Posterior cingulate gyrus (tissue), 11 donors: Measurements from ENCODE around the gene DNAJB1.
"Not testable (repeated sequence)": the region's sequence is repeated elsewhere in the genome, so short reads cannot be mapped to it uniquely, and the experiment has no call there.

Experiments
- DNase-seq, 10 donors: peaks; one replicate each; pipeline versions ENCODE4 v3.0.0 to v3.0.0-alpha.2; 2020 to 2021; ENCODE audit warnings: mixed read lengths in 3 of 10
- intact Hi-C: fragments of 100-400 bp; cut with DNase I; formaldehyde crosslinking; loops from one replicate; pipeline ENCODE4 v1.15.1; 2023

The DNAJB1 gene

GRCh38 chr19:14526423-14526822 lies 8.2 kb upstream of the DNAJB1 start:
- intact Hi-C loops = no loop called here
- no peak for DNase-seq

DNA sequence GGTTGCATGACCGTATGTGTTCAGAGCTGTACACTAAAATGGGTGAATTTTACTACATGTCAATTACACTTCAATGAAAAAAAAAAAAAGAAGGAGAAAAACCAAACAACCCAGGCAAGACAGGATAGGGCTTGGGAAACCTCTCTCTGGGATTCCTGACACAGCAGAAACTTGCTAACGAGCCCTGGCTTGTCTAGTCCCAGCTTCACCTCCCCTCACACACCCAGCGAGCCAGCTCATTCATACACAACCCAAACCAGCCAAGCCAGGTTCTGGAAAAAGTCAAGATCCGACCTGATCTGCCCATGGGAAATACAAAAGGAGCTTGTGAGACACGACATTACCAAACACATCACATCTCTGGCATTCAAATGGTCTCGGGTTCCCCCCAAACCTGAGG lies 7.5 kb upstream of the DNAJB1 start:
- DNase-seq = no peak
- intact Hi-C loops = no loop called here

DNA sequence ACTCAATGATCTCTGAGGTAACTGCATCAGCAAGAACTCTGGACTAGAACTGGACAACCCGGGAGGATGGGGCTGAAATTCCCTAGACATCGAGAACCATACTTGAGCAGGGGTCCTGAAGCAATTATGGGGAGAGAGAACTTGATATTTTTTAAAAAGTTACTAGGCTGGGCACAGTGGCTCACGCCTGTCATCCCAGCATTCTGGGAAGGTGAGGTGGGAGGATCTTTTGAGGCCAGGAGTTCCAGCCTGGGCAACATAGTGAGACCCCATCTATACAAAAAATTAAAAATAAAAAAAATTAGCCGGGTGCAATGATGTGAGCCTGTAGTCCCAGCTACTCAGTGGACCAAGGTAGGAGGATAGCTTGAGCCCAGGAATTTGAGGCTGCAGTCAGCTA lies 2.3 kb upstream of the DNAJB1 start:
- no peak for DNase-seq
- intact Hi-C loops = no loop called here

DNA sequence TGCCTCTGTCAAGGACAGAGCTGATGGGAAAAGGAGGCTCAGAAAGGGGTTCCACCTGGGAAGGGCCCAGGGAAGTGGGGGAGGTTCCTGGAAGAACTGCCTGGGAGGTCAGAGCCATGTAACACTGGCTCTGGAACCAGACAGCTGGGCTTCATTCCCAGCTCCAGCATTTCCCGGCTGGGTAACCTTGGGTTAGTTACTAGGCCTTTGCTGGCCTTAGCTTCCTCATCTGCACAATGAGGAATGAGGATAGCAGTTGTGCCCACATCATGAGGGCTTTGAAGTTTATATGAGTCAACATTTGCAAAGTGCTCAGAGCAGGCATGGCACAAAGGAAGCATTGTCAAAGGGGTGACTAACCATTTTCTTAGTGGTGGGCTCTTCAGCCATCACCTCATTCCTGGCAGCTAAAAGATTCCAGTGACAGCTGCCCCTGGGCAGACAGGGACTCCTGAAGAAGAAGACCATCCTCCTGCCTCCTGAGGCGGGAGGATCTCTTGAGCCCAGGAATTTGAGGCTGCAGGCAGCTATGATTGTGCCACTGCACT lies 1.7 kb upstream of the DNAJB1 start:
- no peak for DNase-seq
- intact Hi-C loops = no loop called here

DNA sequence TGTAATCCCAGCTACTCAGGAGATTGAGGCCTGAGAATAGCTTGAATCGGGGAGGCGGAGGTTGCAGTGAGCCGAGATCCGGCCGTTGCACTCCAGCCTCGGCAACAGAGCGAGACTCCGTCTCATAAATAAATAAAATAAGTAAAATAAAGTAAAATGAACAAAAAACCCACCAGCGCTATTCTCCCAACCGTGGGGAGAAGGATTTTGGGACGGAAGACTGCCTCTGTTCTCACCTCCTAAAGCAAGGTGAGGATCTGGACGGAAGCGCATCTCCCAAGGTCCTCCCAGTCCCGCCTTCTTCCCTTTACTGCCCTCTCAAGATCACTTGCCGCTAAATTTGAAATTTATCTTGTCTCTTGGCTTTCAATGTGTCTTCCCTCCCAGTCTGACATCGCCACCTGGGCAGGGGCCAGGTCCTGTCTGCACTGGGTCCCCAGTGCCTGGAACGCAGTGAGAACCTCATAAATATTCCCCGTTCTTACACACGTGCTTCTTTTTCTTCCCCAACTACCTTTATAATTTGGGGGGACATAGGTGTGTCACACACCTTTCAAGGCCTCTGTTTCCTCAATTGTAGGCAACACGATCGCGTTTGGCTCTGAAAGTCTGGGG lies 1.2 kb upstream of the DNAJB1 start:
- intact Hi-C loops = no loop called here
- no peak for DNase-seq

- peak in 1 of 10 donors; percentile 86 for DNase-seq
- intact Hi-C loops = loop anchor here (2.0 kb wide), 1 partner anchor 21 kb away; the partner anchor contains the start of gene GIPC1
Observed at GRCh38 chr19:14517446-14517839, 754 bp downstream of the DNAJB1 start.

DNA sequence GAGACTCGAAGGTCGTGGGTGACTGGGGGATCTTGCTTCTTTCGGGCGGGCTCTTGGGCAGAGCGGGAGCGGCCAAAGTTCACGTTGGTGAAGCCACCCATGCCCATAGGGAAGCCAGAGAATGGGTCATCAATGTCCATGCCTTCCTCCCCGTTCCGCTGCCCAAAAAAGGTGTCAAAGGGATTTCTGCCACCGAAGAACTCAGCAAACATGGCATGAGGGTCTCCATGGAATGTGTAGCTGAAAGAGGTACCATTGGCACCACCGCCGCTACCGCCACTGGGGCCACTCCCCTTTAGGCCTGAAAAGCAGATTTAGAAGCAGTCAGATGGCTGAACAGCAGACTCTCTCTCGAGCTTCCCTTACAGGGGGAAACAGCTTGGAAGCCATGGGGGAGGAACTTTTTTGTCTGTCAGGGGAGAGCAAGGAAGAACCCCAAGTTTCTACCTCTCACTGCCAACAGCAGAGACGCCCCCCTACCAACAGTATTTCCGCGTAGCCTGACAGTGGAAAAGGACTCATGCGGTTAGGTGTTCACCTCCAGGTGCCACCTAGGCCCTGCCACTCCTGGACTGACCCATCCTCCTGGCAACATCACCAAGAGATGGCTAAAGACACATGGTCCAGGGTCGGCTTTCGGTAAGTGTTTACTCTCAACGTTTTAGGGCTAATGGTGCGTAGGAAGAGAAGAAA lies 1.3 kb downstream of the DNAJB1 start:
- intact Hi-C loops = loop anchor here (2.0 kb wide), 1 partner anchor 20 kb away; the partner anchor contains the start of gene GIPC1
- DNase-seq = peak in 1 of 10 donors; percentile 36

DNA sequence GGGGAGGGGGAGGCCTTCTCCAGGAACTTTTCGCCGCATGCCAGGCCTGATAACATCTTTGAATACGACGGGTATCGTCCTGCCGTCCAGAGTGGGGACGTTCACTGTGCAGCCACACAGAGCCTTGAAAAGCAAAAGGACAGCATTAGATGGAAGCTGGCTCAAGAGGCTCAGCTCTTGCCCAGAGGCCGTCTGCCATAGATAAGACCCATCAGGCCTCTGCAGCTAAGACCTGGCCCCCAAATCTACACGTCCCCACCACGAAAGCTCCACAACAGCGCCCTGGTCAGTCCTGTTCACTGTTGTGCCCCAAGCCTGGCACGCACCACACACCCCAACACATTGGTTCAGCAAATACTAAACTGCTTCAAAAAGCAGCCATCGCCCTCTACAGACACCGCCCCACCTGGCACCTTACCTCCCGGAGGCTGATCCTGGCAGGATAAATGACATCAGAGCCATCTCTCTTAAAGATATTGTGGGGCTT lies 2.1 kb downstream of the DNAJB1 start:
- intact Hi-C loops = loop anchor here (2.0 kb wide), 1 partner anchor 19 kb away; the partner anchor contains the start of gene GIPC1
- peak in 1 of 10 donors; percentile 37 for DNase-seq

DNA sequence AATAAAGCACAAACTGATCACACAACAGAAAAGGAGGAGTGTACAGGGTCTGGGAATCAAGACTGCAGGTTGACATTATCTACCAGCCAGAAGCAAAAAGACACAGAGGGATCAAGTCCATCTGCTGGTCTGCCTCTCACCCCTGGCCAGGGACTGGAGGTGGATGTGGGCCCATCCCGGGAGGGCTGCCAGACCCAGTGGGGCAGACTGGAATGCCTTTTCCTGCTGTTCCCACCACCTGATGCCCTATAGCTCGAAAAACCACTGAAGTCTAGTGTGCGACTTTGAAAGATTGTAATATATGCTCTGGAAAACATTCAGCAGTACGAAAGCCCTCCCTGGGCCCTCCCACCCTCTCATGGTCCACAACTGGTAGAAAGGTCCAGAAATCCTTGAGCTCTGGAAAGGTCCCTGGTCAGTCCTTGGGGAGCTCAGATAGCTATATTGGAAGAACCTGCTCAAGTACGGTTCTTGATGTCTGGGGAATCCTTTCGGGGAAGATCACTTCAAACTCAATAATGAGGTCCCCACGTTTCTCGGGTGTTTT lies 2.6 kb downstream of the DNAJB1 start:
- DNase-seq = peak in 1 of 10 donors; percentile 41
- intact Hi-C loops = loop anchor here (2.0 kb wide), 1 partner anchor 19 kb away; the partner anchor contains the start of gene GIPC1

DNA sequence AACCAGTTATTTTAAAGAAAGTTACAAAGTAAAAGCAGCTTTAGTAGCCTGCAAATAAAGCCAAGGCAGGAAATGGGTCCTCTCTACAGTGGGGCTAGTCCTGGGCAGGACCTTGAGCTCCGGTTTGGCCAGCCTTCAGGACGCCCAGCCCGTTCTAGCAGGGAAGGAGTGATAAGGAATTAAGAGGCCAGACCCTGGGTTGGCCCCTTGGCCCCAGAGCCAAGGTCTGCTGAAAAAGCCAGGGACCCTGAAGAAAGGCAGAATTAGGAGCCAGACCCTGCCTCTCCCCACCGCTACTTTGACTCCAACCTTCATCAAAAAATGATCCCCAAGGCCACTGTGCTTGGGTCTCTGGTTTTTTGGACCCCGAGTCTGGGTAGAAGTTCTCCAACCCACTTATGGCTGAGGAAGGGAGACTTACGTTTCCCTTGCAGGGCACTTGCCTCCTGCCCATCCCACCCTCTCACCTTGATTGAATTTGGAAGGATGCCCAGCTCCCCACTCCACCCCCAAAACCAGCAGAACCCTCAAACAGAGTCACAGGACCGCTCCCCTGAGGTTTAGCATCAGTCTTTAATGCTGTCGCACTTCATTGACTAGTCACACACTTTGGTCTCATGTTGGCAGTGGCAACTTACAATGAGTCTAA lies 3.9 kb downstream of the DNAJB1 start:
- intact Hi-C loops = no loop called here
- peak in 1 of 10 donors; percentile 38 for DNase-seq

GRCh38 chr19:14512406-14512961 lies 5.7 kb downstream of the DNAJB1 start:
- intact Hi-C loops = no loop called here
- no peak for DNase-seq

- no peak for DNase-seq
- intact Hi-C loops = no loop called here
Observed at GRCh38 chr19:14511229-14511593, 7.0 kb downstream of the DNAJB1 start.

GRCh38 chr19:14510311-14511228 lies 7.6 kb downstream of the DNAJB1 start:
- intact Hi-C loops = no loop called here
- DNase-seq = peak in 5 of 10 donors; percentile 21 to 90 (median 50)

DNA sequence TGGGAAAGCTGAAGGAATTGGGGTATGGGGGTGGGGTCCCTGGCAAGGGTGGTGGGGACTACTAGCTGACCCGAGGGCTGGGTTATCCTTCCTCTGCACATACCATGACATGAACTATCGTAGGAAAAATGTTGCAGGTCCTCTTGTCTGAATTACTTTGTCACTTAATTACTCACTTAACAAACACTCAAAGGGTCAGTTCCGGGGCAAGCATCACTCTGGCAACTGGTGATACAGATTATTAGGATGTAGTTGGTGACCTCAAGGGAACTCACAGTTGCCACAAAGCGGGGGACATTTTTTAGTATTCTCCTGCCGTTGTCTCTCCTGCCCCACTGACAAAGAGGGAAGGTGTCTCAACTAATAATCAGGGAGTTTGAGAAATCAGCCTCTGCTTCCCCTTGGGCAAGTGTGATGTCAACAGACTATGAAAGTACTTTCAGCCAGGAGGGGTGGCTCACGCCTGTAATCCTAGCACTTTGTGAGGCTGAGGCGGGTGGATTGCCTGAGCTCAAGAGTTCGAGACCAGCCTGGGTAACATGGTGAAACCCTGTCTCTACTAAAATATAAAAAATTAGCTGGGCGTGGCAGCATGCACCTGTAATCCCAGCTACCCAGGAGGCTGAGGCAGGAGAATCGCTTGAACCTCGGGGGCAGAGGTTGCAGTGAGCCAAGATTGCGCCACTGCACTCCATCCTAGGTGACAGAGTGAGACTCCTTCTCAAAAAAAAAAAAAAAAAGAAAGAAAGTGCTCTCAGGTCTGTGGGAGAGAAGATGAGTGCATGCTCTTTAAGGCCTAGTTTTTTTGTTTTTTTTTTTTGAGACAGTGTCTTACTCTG lies 10.3 kb downstream of the DNAJB1 start:
- no peak for DNase-seq
- intact Hi-C loops = no loop called here

DNA sequence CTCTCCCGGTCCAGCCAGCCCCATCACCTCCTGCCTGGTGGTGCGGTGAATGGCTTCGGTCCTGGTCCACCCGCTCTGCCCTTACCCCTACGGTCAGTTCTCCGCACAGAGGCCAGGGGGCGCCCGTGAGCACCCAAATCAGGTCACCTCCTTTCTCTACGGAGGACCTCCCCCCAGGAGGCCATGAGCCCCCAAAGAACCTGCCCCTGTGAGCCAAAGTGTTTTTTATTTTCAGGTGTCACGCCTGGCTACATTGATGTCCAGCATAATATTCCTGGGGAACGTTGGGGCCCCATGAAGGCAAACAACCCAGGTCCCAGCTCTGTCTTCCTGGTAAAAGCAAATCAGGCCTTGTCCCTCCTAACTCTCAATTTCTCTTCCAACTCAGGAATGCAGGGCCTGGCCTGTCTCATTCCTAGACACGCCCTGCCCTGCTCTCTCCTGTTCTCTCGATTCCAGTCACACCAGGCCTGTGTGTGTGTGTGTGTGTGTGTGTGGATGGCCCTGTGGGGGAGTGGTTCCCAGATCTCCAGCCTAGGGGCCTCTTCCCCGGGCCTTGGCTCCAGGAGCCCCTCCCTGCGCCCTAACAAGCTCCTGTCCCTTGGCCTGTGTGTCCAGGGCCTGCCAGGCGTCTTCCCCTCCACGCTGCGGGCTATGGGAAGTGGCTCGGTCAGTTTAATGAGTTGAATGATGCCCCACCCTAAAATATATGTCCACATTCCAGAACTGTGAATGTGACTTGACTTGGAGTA lies 12.5 kb downstream of the DNAJB1 start:
- intact Hi-C loops = no loop called here

DNA sequence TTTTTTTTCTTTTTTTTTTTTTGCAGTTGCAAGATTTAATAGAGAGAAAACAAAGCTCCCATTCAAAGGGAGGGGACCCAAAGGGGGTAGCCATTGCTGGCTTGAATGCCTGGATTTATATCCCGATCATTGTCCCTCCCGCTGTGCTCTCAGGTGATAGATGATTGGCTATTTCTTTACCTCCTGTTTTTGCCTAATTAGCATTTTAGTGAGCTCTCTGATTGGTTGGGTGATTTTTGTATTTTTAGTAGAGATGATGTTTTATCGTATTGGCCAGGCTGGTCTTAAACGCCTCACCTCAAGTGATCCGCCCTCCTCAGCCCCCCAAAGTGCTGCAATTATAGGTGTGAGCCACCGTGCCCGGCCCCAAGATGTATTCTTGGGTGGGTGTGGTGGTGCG lies 13.6 kb downstream of the DNAJB1 start:
- intact Hi-C loops, DNase-seq: not testable (repeated sequence)

More for the DNA sequence above, 12.5 kb downstream of the DNAJB1 start:
- peak in 4 of 10 donors; percentile 21 to 49 (median 34) for DNase-seq

GRCh38 chr19:14503285-14503684 lies 14.9 kb downstream of the DNAJB1 start:
- intact Hi-C loops = no loop called here
- DNase-seq = no peak
